PC-9 (cell line): ENCODE results near the gene MT1B. TPM values are rescaled to one million over a fixed set of nuclear protein-coding genes. Genes with fewer than 3 reads are reported as not detected.

Source experiments
- BruUV-seq: library from RNA; stranded (reverse); fragments of 400-500 nt; replicated peaks from 2 replicates; lab custom pipeline; 2021; lab: Mats Ljungman, UMichigan
- CTCF ChIA-PET: fragments of 300-600 bp; sonication (Branson Sonifier 250); formaldehyde crosslinking; loops from one replicate; lab custom pipeline; 2022; ENCODE audit warnings: antibody characterized with exemption; lab: Charles Lee
- POLR2A ChIA-PET: fragments of 300-600 bp; sonication (Branson Sonifier 250); formaldehyde crosslinking; loops from one replicate; lab custom pipeline; 2022; ENCODE audit warnings: antibody characterized with exemption; ENCODE audit not compliant: unreplicated experiment; lab: Charles Lee
- DNase-seq, 2 experiments: peaks; one replicate each; pipeline versions ENCODE4 v3.0.0 to v3.0.0-alpha.2; 2015 to 2022; ENCODE audit warnings: mixed read lengths in 1 of 2
- H2AFZ ChIP-seq: fragments of 200-600 bp; sonication (generic); 2 replicates; pipeline ENCODE4 v1.8.1; 2017; ENCODE audit warnings: antibody characterized with exemption
- H3F3A ChIP-seq: fragments of 200-600 bp; sonication (generic); 2 replicates; pipeline ENCODE4 v1.8.1; 2017; ENCODE audit warnings: antibody characterized with exemption, mild to moderate bottlenecking, low read depth; ENCODE audit not compliant: insufficient read depth
- H3K27ac ChIP-seq: fragments of 200-600 bp; sonication (generic); 2 replicates; pipeline ENCODE4 v1.6.1; 2016; ENCODE audit warnings: mixed run types
- H3K27me3 ChIP-seq: fragments of 200-600 bp; sonication (generic); 2 replicates; pipeline ENCODE4 v1.6.1; 2016; ENCODE audit warnings: low read depth, mixed run types; ENCODE audit not compliant: insufficient read depth
- H3K36me3 ChIP-seq: fragments of 200-600 bp; sonication (generic); 2 replicates; pipeline ENCODE4 v1.6.1; 2016; ENCODE audit warnings: low read depth, mixed run types
- H3K4me1 ChIP-seq: fragments of 200-600 bp; sonication (generic); replicated peaks from 2 replicates; pipeline ENCODE4 v1.6.1; 2016; ENCODE audit warnings: mixed run types; ENCODE audit not compliant: insufficient read depth
- H3K4me2 ChIP-seq: fragments of 200-600 bp; sonication (generic); 2 replicates; pipeline ENCODE4 v1.6.1; 2017; ENCODE audit warnings: mixed run types
- H3K4me3 ChIP-seq: fragments of 200-600 bp; sonication (generic); 2 replicates; pipeline ENCODE4 v1.6.1; 2016; ENCODE audit warnings: mixed run types
- H3K79me2 ChIP-seq: fragments of 200-600 bp; sonication (generic); 2 replicates; pipeline ENCODE4 v1.6.1; 2017; ENCODE audit warnings: low read depth, mixed run types
- H3K9me2 ChIP-seq: fragments of 200-600 bp; sonication (generic); 2 replicates; pipeline ENCODE4 v1.8.1; 2017; ENCODE audit warnings: mild to moderate bottlenecking; ENCODE audit not compliant: insufficient read depth
- H3K9me3 ChIP-seq: fragments of 200-600 bp; sonication (generic); 2 replicates; pipeline ENCODE4 v1.8.1; 2016; ENCODE audit warnings: low read depth; ENCODE audit not compliant: insufficient read depth
- H4K20me1 ChIP-seq: fragments of 200-600 bp; sonication (generic); 2 replicates; pipeline ENCODE4 v1.8.1; 2017; ENCODE audit not compliant: insufficient read depth
- EZH2 ChIP-seq: fragments of 200-600 bp; sonication (generic); IDR thresholded peaks from 2 replicates; pipeline ENCODE4 v1.8.0; 2017; ENCODE audit warnings: antibody characterized with exemption, low read depth
- intact Hi-C: fragments of 100-400 bp; cut with micrococcal nuclease; formaldehyde crosslinking; loops from one replicate; pipeline ENCODE4 v1.10.0; 2022; ENCODE audit not compliant: unreplicated experiment
- total RNA-seq: library from RNA; stranded (reverse); gene quantifications from 2 replicates; pipeline ENCODE4 v1.2.3, GENCODE V29; 2021
- TF ChIP-seq, protein P1 (sequence below): fragments of 200-600 bp; sonication (generic); conservative IDR thresholded peaks from 2 replicates; pipeline ENCODE4 v1.6.1; 2017; ENCODE audit warnings: mixed run types, antibody characterized with exemption, mild to moderate bottlenecking, moderate library complexity

Gene MT1B
- total RNA-seq, 1 experiment from 2014 or later = not detected

DNA sequence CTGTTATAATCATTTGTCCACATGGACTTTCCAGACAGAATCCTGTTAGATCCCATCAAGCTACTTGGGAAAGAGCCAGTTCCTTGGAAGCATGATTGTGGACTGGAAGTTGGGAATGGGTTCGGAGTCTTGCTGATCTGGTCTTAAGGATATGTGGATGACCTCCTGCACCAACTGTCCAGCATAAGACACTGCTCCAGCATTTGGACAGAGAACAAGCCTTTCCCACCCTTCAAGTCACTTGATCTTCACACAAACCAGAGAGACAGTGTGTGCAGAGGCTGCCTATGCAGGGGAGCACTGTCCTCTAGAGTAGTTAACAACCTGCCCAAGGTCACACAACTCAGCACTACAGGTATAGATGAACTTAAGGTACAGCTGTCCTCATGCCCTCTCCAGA lies 5.8 kb upstream of the MT1B start:
- Histone ChIP-seq H2AFZ (no peak overlapping the region), H3K4me2 (no peak overlapping the region), H3F3A (peaks cover 30% of the 10 kb centered on the region), H3K4me3 (no peak overlapping the region), H3K36me3 (no peaks in the 10 kb centered on the region), H3K27me3 (no peaks in the 10 kb centered on the region), H3K9me3 (no peaks in the 10 kb centered on the region), H3K4me1 (peaks cover 30% of the 10 kb centered on the region), H3K9me2 (no peaks in the 10 kb centered on the region), H4K20me1 (peaks cover 5% of the 10 kb centered on the region; the same call in 1 of the 2 replicates), H3K27ac (no peak overlapping the region), H3K79me2 (no peaks in the 10 kb centered on the region)
- TF ChIP-seq, protein P1, sequence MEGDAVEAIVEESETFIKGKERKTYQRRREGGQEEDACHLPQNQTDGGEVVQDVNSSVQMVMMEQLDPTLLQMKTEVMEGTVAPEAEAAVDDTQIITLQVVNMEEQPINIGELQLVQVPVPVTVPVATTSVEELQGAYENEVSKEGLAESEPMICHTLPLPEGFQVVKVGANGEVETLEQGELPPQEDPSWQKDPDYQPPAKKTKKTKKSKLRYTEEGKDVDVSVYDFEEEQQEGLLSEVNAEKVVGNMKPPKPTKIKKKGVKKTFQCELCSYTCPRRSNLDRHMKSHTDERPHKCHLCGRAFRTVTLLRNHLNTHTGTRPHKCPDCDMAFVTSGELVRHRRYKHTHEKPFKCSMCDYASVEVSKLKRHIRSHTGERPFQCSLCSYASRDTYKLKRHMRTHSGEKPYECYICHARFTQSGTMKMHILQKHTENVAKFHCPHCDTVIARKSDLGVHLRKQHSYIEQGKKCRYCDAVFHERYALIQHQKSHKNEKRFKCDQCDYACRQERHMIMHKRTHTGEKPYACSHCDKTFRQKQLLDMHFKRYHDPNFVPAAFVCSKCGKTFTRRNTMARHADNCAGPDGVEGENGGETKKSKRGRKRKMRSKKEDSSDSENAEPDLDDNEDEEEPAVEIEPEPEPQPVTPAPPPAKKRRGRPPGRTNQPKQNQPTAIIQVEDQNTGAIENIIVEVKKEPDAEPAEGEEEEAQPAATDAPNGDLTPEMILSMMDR = no peak
- no peak for TF ChIP-seq EZH2
- DNase-seq = no peak
- POLR2A ChIA-PET = no interaction called here
- no TSS peak for BruUV-seq
- intact Hi-C loops = no loop called here
- CTCF ChIA-PET = no interaction called here

DNA sequence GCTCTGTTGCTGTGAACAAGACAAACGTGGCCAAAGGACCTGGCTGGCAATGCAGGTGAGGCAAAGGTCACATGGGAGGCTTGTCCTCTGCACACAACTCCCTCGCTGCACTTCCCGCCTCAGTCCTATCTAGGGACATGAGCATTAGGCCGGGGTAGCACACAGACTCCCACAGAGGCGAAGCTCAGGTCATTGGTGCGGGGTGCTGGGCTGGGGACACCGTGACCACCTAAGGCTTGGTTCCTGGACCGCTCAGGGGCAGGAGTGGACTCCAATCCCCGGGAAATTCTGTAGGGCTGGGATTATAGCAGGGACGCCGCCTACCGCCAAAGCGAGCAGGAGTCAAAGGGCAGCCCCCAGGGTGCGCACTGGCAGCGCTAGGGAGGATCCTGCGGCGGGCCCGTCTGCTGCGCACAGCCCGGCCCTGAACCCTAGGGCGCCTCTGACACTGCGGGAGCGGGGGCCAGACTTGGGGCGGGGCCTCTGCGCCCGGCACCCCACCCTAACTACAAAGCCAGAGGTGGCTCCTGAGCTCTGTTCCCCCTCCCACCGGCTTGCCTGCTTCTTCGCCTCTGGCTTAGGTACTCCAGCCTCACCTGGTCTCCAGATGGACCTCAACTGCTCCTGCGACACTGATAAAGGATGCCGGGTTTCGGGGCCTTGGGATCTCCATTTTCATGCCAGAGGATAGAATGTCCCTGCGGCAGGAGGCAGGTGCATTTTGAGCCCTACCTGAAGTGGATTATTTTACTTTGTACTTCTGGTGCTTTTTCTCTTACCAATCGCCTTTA lies 3.9 kb upstream of the MT1B start:
- Histone ChIP-seq H3K4me1 (peaks cover 27% of the 10 kb centered on the region), H3K27me3 (0 out of 2 replicates have a peak, but pooled peaks cover 3% of the 10 kb centered on the region), H3K4me2 (no peak overlapping the region)

DNA sequence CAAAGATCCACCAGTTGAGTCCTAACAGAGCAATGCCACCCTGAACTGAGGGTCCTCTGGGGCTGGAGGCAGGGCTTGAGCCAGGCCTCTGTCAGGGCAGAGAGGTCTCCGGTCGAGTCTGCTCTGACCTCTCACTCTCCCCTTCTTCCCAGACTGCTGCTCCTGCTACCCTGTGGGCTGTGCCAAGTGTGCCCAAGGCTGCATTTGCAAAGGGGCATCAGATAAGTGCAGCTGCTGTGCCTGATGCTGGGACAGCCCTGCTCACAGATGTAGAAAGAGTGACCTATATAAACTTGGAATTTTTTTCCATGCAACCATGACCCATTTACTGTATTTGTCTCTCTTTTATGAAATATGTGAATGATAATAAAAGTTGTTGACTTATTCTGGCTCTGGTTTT lies 2.4 kb upstream of the MT1B start:
- no peaks in the 10 kb centered on the region for H3K79me2 ChIP-seq
- BruUV-seq = no TSS peak
- 0 out of 2 replicates have a peak, but pooled peaks cover 3% of the 10 kb centered on the region for H3K27me3 ChIP-seq
- intact Hi-C loops = no loop called here
- H4K20me1 ChIP-seq = peaks cover 5% of the 10 kb centered on the region; the same call in 1 of the 2 replicates
- no peak for DNase-seq
- peak overlapping the region; percentile 17; the same call in 1 of the 2 replicates for H3K4me2 ChIP-seq
- POLR2A ChIA-PET = interaction anchor here (0.7 kb wide), 2 partner anchors 39 to 349 kb away, joined by 4 to 9 read pairs; no protein-coding TSS in a partner anchor
- H3F3A ChIP-seq = peaks cover 28% of the 10 kb centered on the region; the same call in 1 of the 2 replicates
- TF ChIP-seq, protein P1 = no peak
- no peak for TF ChIP-seq EZH2
- no peaks in the 10 kb centered on the region for H3K36me3 ChIP-seq
- no peak overlapping the region for H2AFZ ChIP-seq
- H3K4me1 ChIP-seq = peaks cover 26% of the 10 kb centered on the region
- H3K4me3 ChIP-seq = no peak overlapping the region
- no peaks in the 10 kb centered on the region for H3K9me2 ChIP-seq
- CTCF ChIA-PET = no interaction called here
- H3K27ac ChIP-seq = no peak overlapping the region
- no peaks in the 10 kb centered on the region for H3K9me3 ChIP-seq

More for the DNA sequence above, 3.9 kb upstream of the MT1B start:
- Histone ChIP-seq H3K79me2 (no peaks in the 10 kb centered on the region), H3K4me3 (no peak overlapping the region), H2AFZ (no peak overlapping the region), H3K9me2 (no peaks in the 10 kb centered on the region), H4K20me1 (peaks cover 5% of the 10 kb centered on the region; the same call in 1 of the 2 replicates), H3F3A (peaks cover 18% of the 10 kb centered on the region), H3K36me3 (no peaks in the 10 kb centered on the region), H3K27ac (no peak overlapping the region), H3K9me3 (no peaks in the 10 kb centered on the region)
- no peak for TF ChIP-seq EZH2
- TF ChIP-seq, protein P1 = no peak
- intact Hi-C loops = no loop called here
- POLR2A ChIA-PET = interaction anchor here (0.6 kb wide), 1 partner anchor 48 kb away, joined by 4 read pairs; no protein-coding TSS in a partner anchor
- DNase-seq = no peak
- CTCF ChIA-PET = no interaction called here
- BruUV-seq = no TSS peak
